Spleen (tissue), 11 donors: ENCODE data around the gene TUBA8. TPM values are rescaled to one million over a fixed set of nuclear protein-coding genes. Genes with fewer than 3 reads are reported as not detected.
"Not testable (repeated sequence)": the region's sequence is repeated elsewhere in the genome, so short reads cannot be mapped to it uniquely, and the experiment has no call there.

Experiments used
- DNase-seq: peaks from one replicate; pipeline ENCODE4 v3.0.0-alpha.2; 2020
- H3K27ac ChIP-seq, 8 donors: fragments of 200-600 bp; sonication (generic) in 7 of 8; 1 replicate in 4 of 8; 2 replicates in 4 of 8; pipeline versions ENCODE4 v1.5.0 to v1.8.0; 2016 to 2021; ENCODE audit warnings: inconsistent platforms in 4 of 8, mild to moderate bottlenecking in 4 of 8, moderate library complexity in 1 of 8
- H3K27me3 ChIP-seq, 7 donors: fragments of 200-600 bp; sonication (generic) in 6 of 7; replicated peaks in 1 of 7; 1 replicate in 4 of 7; 2 replicates in 3 of 7; pipeline versions ENCODE4 v1.5.0 to v1.8.0; 2016 to 2021; ENCODE audit warnings: inconsistent platforms in 3 of 7, mild to moderate bottlenecking in 1 of 7
- H3K36me3 ChIP-seq, 6 donors: fragments of 200-600 bp; sonication (generic) in 5 of 6; 1 replicate in 4 of 6; 2 replicates in 2 of 6; pipeline versions ENCODE4 v1.5.0 to v1.8.0; 2016 to 2021; ENCODE audit warnings: inconsistent platforms in 2 of 6
- H3K4me1 ChIP-seq, 6 donors: fragments of 200-600 bp; sonication (generic) in 5 of 6; 1 replicate in 3 of 6; 2 replicates in 3 of 6; pipeline versions ENCODE4 v1.5.0 to v1.8.0; 2016 to 2021; ENCODE audit warnings: inconsistent platforms in 3 of 6
- H3K4me3 ChIP-seq, 8 donors: fragments of 200-600 bp; sonication (generic) in 7 of 8; 1 replicate in 4 of 8; 2 replicates in 4 of 8; pipeline versions ENCODE4 v1.5.0 to v1.8.0; 2016 to 2021; ENCODE audit warnings: inconsistent platforms in 4 of 8, mild to moderate bottlenecking in 4 of 8, moderate library complexity in 2 of 8
- H3K9me3 ChIP-seq, 8 donors: fragments of 200-600 bp; sonication (generic) in 7 of 8; 1 replicate in 4 of 8; 2 replicates in 4 of 8; pipeline versions ENCODE4 v1.5.0 to v1.8.0; 2016 to 2021; ENCODE audit warnings: inconsistent platforms in 4 of 8
- CTCF ChIP-seq, 11 experiments: fragments of 200-600 bp in 7 of 11; fragments of 450-650 bp in 4 of 11; sonication (generic) in 4 of 11; IDR thresholded peaks in 8 of 11; conservative IDR thresholded peaks in 3 of 11; 1 replicate in 7 of 11; 2 replicates in 4 of 11; pipeline versions ENCODE4 v1.4.0 to v1.8.0; 2016 to 2021; ENCODE audit warnings: antibody characterized with exemption in 11 of 11, inconsistent platforms in 4 of 11, mild to moderate bottlenecking in 1 of 11
- POLR2A ChIP-seq, 3 donors: fragments of 450-650 bp; IDR thresholded peaks; one replicate each; pipeline ENCODE4 v1.5.1; 2017; ENCODE audit warnings: antibody characterized with exemption in 3 of 3, mild to moderate bottlenecking in 1 of 3
- POLR2AphosphoS5 ChIP-seq, 3 donors: sonication (generic); formaldehyde crosslinking; IDR thresholded peaks; one replicate each; pipeline ENCODE4 v1.5.1; 2017; ENCODE audit warnings: antibody characterized with exemption in 3 of 3
- WGBS, 5 donors: extraction: QIAGEN DNeasy Blood & Tissue Kit in 3 of 5; methylation state at CpG; one replicate each; pipeline versions ENCODE4 v1.1.5 to v1.1.7; 2013 to 2018; 5-methylcytosine and 5-hydroxymethylcytosine counted together
- intact Hi-C: fragments of 100-400 bp; cut with DNase I; formaldehyde crosslinking; loops from one replicate; pipeline ENCODE4 v1.15.0; 2023; ENCODE audit warnings: low total_unique reads
- polyA plus RNA-seq, 3 donors: library from polyadenylated mRNA; stranded (reverse); fragments of 200-250 nt; gene quantifications; one replicate each; pipeline ENCODE4 v1.2.1, GENCODE V29; 2013
- total RNA-seq, 7 donors: library from RNA; depleted of rRNA in 3 of 7; stranded (reverse); fragments of >200 nt in 3 of 7; fragmentation: NEBNext Ultra II Directional in 4 of 7; extraction: Animal tissue kit (Norgen Biotek cat#: 25700) in 4 of 7; gene quantifications; one replicate each; pipeline versions ENCODE4 v1.1.0 to v1.2.1, GENCODE V29; 2016 to 2021
- donor health status: healthy with polysubstance abuse.
- donor health status: DM: no; HTN: no; CAD: no; lungs with moderate emphysema.
- donor health status: DM: no; HTN: no; CAD: no.
- donor health status: Bipolar disorder and iron deficiency.
- donor health status: healthy.
- donor health status: DM: no; HTN: no; CAD: no.
- donor health status: DM: yes; HTN: yes; CAD: no.

TUBA8 gene
- total and polyA plus RNA-seq, 10 donors = 2.2 to 5.7 (median 3.8) TPM

GRCh38 chr22:18157714-18158028, 47.1 kb downstream of the TUBA8 start:
- H3K4me3 ChIP-seq = no peak overlapping the region
- intact Hi-C loops = no loop called here
- peaks cover 0 to 27% (median 2%) of the 10 kb centered on the region in 6 donors for H3K36me3 ChIP-seq
- H3K9me3 ChIP-seq = no peaks in the 10 kb centered on the region
- TF ChIP-seq POLR2AphosphoS5 (IDR thresholded peaks at IDR 0.05) (no peak), POLR2A (IDR thresholded peaks at IDR 0.05) (no peak), CTCF (IDR thresholded peaks at IDR 0.05 in 8 of 11, conservative IDR thresholded peaks at IDR 0.05 in 3 of 11) (no peak)
- H3K27ac ChIP-seq = no peak overlapping the region
- peaks cover 0 to 14% (median 0%) of the 10 kb centered on the region in 6 donors for H3K4me1 ChIP-seq
- no peak for DNase-seq
- H3K27me3 ChIP-seq = no peaks in the 10 kb centered on the region
- 89 to 94% (median 90%) methylated on average over 12 of the region's 12 CpGs for WGBS, 5 donors

DNA sequence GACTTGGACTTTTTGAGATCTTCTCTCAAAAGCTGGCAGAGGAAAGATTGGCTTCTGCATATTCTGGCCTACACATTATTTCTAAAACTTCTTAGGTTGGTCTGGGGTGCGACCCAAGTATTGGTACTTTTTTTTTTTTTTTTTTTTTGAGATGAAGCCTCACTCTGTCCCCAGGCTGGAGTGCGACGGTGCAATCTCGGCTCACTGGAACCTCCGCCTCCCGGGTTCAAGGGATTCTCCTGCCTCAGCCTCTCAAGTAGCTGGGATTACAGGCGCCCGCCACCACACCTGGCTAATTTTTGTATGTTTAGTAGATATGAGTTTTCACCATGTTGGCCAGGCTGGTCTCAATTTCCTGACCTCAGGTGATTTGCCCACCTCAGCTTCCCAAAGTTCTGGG, 50.0 kb downstream of the TUBA8 start:
- H3K9me3 ChIP-seq, H3K4me1 ChIP-seq, H3K27me3 ChIP-seq, H3K27ac ChIP-seq, H3K4me3 ChIP-seq, DNase-seq, intact Hi-C loops: not testable (repeated sequence)
- 92 to 97% (median 93%) methylated on average over 7 to 8 of the region's 8 CpGs for WGBS, 5 donors
- H3K36me3 ChIP-seq = peaks cover 0 to 31% (median 2%) of the 10 kb centered on the region in 6 donors

- H3K4me1 ChIP-seq, H3K27me3 ChIP-seq, H3K4me3 ChIP-seq, H3K27ac ChIP-seq, H3K9me3 ChIP-seq, intact Hi-C loops, DNase-seq: not testable (repeated sequence)
- peaks cover 0 to 21% (median 0%) of the 10 kb centered on the region in 6 donors for H3K36me3 ChIP-seq
- 56 to 75% (median 74%) methylated on average over 5 to 7 of the region's 7 CpGs for WGBS, 5 donors
Measured at GRCh38 chr22:18163843-18164242, 53.2 kb downstream of the TUBA8 start.

DNA sequence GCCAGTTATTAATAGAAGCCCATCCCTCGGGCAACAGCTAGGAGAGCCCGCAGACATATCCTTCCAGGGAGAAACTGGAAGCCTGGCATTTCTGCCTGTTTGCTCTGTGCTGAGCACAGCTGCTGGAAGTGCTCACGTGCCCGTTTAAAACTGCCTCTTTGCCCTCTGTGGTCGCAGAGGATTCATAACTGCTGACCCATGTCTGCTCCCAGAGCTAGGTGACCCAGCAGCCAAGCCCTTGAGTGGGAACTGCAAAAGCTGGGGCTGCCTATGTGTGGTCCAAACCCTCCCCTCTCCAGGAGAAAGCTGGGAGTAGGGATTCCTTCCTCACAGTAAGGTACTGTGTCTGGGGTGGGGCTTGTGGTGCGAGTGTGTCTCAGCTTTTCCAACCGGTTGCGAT, 54.0 kb downstream of the TUBA8 start:
- H3K4me3 ChIP-seq, H3K27me3 ChIP-seq, H3K4me1 ChIP-seq, H3K9me3 ChIP-seq, intact Hi-C loops, DNase-seq, H3K27ac ChIP-seq: not testable (repeated sequence)
- 62 to 94% (median 80%) methylated on average over 1 to 8 of the region's 8 CpGs for WGBS, 5 donors
- H3K36me3 ChIP-seq = peaks cover 0 to 29% (median 5%) of the 10 kb centered on the region in 6 donors

DNA sequence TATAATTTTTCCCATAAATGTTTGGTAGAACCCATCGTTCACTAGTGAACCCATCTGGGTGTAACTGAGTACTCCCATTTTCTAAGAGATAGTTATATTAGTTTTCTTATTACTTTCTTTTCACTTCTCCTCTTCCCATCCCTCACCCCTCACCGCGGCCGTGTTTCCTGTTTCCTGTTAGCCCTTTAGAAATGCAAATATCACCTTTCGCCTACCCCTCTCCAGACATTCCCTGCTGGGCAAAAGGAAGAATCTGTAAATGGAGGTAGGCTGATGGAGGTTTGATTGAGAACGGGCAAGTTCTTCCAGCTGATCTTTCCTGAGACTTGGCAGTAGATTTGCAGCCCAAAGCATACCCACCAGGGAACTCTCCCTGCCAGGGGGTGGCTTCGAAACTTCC, 54.7 kb downstream of the TUBA8 start:
- H3K36me3 ChIP-seq = peaks cover 0 to 32% (median 7%) of the 10 kb centered on the region in 6 donors
- 53 to 82% (median 71%) methylated on average over 1 to 2 of the region's 7 CpGs for WGBS, 5 donors
- H3K4me1 ChIP-seq, H3K27ac ChIP-seq, H3K4me3 ChIP-seq, intact Hi-C loops, DNase-seq, H3K27me3 ChIP-seq, H3K9me3 ChIP-seq: not testable (repeated sequence)

DNA sequence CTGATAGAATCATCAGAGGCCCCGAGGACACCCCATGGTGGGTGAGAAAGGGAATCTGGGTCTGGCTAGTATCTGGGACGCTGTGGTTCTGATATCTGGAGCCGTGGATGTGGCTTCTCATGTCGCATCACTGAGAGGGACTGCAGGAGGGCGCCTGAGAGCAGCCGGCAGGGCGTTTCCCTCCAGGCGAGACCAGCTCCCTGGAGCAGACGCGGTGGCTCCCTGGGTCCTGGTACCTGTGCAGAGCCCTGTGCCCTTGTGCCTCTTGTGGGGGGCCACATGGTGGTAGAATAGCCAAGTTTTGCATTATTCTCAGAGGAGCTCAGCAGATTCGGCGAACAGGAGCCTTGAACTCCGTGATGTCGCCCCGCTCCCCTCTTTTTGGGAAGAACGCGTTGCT, 59.7 kb downstream of the TUBA8 start:
- WGBS, 5 donors = 93 to 96% (median 94%) methylated on average over 10 to 17 of the region's 17 CpGs
- H3K4me3 ChIP-seq, H3K4me1 ChIP-seq, intact Hi-C loops, H3K27ac ChIP-seq, H3K27me3 ChIP-seq, H3K9me3 ChIP-seq: not testable (repeated sequence)
- H3K36me3 ChIP-seq = peaks cover 0 to 57% (median 7%) of the 10 kb centered on the region in 6 donors
- peak; percentile 37 for DNase-seq

DNA sequence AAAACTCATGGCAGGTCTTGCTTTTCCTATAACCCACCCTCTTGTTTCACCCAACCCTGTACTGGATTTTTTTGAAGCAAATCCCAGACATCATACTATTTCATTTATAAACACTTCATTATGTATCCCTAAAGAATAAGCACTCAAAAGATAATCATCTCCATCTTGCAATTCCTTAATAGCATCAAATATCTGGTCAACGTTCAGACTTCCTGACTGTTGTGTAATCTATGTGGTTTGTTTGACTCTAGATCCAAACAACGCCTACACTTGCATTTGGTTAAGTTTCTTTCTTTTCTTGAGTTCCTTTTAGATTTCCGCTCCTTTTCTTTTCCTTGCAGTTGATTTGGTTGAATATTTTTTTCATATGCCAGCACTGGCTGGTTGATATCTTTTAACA, 61.6 kb downstream of the TUBA8 start:
- peaks cover 0 to 53% (median 7%) of the 10 kb centered on the region in 6 donors for H3K36me3 ChIP-seq
- H3K27me3 ChIP-seq, H3K4me3 ChIP-seq, H3K9me3 ChIP-seq, H3K27ac ChIP-seq, DNase-seq, H3K4me1 ChIP-seq, intact Hi-C loops: not testable (repeated sequence)
- 52 to 71% (median 63%) methylated on average over 3 of the region's 3 CpGs for WGBS, 5 donors

GRCh38 chr22:18172776-18173175, 62.2 kb downstream of the TUBA8 start:
- H3K9me3 ChIP-seq, intact Hi-C loops, H3K4me3 ChIP-seq, H3K27me3 ChIP-seq, H3K27ac ChIP-seq, H3K4me1 ChIP-seq, DNase-seq: not testable (repeated sequence)
- 68 to 95% (median 84%) methylated on average over 2 to 8 of the region's 8 CpGs for WGBS, 5 donors
- peaks cover 0 to 50% (median 7%) of the 10 kb centered on the region in 6 donors for H3K36me3 ChIP-seq

DNA sequence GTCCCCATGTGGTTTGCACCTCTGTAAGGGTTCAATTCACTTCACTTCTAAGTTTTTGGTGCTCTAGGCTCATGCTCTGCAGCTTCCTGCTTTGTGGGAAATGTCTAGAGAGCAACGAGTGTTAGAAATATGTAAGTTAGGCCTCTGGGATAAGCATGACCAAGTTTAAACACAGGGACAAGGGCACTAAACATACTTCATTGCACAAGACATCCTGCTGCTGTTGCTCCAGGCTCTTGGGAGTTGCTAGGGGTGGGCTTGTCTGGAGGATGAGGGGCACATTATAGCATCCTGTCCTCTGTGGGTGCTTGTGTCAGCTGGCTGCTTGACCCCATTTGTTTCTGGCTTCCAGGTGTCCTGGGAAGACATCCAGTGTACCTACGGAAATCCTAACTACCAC, 62.8 kb downstream of the TUBA8 start:
- peaks cover 0 to 43% (median 7%) of the 10 kb centered on the region in 6 donors for H3K36me3 ChIP-seq
- H3K27me3 ChIP-seq, H3K9me3 ChIP-seq, H3K4me3 ChIP-seq, DNase-seq, H3K4me1 ChIP-seq, H3K27ac ChIP-seq, intact Hi-C loops: not testable (repeated sequence)
- WGBS, 5 donors = 33 to 47% (median 41%) methylated on average over 1 of the region's 2 CpGs
